DMS153 treated with DMSO at 0.1 percent for 48 hours (cell line): ENCODE data around the gene ARL8A.
"Not testable (repeated sequence)": the region's sequence is repeated elsewhere in the genome, so short reads cannot be mapped to it uniquely, and the experiment has no call there.

ENCODE experiments used
- DNase-seq: peaks from one replicate; lab custom pipeline; 2025; ENCODE audit not compliant: unreplicated experiment; lab: John Stamatoyannopoulos, UW

ARL8A gene

DNA sequence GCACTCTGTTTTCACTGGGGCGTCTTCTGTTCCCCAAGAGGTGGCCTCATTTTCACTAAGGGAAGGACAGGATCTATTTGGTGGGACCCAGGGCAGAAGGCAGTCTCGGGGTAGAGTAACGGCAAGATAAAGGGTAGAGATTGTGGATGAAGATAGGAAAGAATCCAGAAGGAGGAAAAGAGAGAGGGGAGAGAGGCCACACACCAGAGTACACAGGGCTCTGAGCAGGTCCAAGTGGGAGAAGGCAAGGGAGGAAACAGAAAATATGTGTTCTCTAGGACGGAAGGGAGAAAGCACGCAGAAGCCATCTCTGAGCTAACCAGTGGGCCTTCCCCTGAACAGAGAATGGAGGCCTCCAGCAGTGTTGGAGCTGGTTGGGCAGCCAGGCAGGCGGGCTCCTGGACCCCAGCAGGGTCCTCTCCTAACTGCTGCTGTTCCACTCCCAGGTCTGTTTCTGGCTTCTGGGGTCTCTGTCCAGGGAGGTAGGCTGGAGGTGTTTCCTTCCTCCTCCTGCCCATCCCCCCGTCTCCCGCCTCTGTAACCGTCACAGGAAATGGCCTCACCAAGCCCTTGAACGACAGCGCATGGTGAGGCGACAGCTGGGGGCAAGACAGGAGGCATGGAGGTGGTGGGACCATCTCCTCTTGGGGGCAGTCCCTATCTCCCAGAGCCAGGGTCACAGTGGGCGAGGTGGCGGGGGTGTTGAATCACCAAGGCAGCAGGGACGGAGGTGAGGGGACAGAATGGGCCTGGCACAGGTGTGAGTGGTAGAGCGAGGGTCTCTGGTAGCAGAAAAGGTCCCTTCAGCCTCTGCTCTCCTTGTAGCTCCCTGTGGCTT is 15.2 kb upstream of the ARL8A start:
- no peak for DNase-seq

DNA sequence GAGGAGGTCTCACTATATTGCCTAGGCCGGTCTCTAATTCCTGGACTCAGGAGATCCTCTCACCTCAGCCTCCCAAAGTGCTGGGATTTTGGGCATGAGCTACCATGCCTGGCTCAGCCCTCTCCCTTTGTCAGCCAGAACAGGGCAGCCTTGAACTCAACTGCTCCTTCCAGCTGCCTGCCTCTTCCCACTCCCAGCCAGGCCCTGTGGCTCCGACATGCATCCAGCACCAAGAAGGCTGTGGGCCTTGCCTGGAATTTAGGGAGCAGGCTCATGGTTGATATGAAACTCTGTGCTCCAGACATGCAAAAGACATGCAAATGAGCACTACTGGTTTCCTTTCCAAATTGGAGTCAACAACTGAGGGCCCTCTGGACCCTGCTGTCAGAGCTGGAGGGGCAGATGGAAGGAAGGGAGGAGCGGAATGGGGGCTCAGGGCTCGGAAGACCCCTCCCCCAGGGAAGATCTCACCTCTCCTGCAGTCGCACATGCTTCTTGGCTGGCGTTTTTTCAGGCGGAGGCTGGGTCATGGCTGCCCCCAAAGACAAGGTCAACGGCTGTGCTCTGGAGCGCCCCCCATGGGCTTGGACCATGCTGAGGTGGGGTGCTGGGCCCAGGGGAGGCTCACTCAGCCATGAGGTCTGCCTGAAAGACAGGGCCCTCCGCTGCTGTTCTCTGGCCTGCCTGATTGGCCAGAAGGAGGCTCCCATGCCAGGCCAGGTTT is 14.4 kb upstream of the ARL8A start:
- DNase-seq: no peak

DNA sequence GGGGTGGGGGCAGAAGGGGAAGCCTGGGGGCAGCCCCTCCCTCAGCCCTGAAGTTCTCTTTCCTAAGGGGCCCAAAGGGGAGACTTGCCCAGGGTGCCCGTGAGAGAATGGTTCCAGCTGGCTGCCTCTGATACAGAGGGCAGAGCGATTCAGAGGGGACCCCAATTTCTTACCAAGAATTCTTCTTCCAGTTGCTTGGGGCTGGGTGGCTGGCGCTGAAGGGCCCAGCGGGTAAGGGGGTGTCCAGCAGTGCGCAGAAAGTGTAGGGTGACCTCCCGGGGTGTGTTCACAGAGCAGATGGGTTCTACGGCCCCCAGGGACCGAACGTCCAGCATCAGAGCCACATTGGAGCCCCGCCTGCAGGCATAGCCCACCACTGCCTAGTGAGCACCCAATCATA is 13.4 kb upstream of the ARL8A start:
- no peak for DNase-seq

- DNase-seq: no peak
These were observed 12.1 kb upstream of the ARL8A start for GRCh38 chr1:202156590-202156989.

DNA sequence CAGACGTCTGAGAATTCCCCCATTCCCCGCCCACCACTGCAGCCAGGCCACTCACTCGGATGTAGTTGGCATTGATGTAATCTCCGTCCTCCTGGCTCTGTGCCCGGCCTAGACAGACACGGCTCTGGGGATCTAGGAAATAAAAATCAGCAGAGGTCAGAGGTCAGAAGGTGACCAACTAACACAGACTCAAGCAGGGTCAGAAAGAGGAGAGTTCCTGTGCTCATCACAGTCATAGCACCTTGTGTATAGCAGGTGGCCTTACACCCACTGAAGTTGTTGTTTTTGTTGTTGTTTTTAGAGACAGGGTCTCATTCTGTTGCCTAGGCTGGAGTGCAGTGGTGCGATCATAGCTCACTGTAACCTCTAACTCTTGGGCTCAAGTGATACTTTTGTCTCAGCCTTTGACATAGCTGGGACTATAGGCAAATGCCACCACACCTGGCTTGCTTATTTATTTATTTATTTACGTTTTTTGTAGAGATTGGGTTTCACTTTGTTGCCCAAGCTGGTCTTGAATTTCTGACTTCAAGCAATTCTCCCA is 11.0 kb upstream of the ARL8A start:
- peak; percentile 30 for DNase-seq

DNA sequence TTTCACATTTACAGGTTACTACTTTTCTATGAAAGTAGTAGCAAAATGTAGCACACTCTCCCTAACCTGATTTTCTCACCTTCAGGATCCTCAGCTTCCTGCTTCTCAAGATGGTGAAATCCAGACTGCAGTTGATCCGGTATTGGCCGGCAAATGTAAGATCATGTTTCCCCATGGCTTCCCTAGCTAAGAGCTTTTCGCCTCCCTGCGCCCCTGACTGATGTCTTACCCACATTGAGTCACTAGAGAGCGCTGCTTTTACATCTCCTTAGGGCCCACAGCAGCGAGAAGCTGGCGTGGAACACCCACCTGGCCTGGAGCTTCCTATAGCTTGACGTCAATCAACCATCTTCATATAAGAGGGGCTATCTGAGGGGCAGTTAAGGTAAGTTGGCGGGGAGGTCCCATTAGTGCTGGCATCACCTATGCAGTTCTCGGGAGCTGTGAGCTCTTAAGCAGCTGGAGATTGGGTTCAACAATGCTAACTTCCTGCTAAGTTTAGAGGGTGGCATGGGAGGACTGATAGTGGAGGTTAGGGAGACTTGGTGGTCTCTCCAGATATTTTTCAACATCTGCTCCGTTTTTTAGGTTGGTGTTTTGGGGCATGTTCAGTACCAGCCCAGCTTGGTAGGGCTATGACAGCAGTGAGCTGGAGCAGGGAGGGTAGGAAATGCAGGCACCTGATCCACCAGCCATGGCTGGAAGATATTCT is 10.4 kb upstream of the ARL8A start:
- DNase-seq: no peak

- DNase-seq: no peak
These were observed 9.7 kb upstream of the ARL8A start for GRCh38 chr1:202154148-202154765.

DNA sequence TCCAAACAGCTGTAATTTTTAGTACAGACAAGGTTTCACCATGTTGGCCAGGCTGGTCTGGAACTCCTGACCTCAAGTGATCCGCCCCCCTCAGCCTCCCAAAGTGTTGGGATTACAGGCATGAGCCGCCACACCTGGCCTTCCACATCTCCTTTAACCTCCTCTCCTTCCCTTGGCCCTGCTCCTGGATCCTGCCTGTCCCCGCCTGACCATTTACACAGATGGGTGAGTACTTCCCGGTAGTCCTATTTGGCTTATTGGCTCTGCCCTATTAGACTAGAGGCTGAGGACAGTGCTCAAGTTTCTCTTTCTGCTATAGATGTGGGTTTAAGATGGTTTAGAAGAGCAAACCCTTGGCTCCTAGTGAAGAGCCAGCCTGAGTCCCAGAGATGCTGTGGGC is 8.7 kb upstream of the ARL8A start:
- DNase-seq: no peak

GRCh38 chr1:202152399-202152798 is 7.9 kb upstream of the ARL8A start:
- no peak for DNase-seq

- no peak for DNase-seq
These were observed 6.5 kb upstream of the ARL8A start for GRCh38 chr1:202151045-202151444.

DNA sequence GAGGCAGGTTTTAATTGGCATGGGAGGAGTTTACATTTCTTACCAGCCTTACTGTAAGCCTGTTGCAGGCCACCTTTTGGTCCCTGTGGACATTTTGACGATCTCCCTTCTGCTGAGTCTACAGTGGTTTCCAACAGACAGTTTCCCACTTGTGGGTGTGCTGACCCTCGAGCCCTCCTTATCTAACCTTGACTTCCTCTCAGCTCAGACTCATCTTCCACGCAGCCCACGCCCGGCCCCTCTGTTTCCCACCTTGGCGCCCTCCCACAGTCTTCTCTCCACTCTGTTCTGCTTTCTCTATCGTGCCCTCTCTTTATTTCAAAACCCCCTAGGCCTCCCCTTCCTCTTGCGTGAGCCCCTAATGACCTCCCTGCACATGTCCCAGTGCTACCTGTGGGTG is 6.1 kb upstream of the ARL8A start:
- no peak for DNase-seq

GRCh38 chr1:202150187-202150586 is 5.7 kb upstream of the ARL8A start:
- no peak for DNase-seq

DNA sequence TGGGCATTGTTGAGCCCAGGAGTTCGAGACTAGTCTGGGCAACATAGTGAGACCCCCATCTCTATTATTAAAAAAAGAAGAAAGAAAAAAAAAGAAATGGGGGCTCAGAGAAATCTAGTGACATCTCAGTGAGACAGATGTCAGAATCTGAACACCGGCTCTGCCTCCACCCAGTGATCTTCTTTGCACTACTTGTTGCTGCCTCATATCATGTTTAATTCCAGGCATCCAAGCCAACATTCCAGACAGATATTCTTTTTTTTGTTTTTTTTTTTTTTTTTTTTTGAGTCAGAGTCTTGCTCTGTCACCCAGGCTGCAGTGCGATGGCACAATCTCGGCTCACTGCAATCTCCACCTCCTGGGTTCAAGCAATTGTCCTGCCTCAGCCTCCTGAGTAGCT is 5.0 kb upstream of the ARL8A start:
- no peak for DNase-seq

GRCh38 chr1:202148391-202148790 is 3.9 kb upstream of the ARL8A start:
- DNase-seq: no peak

GRCh38 chr1:202146993-202147392 is 2.5 kb upstream of the ARL8A start:
- no peak for DNase-seq

GRCh38 chr1:202146279-202146678 is 1.7 kb upstream of the ARL8A start:
- DNase-seq: no peak

DNA sequence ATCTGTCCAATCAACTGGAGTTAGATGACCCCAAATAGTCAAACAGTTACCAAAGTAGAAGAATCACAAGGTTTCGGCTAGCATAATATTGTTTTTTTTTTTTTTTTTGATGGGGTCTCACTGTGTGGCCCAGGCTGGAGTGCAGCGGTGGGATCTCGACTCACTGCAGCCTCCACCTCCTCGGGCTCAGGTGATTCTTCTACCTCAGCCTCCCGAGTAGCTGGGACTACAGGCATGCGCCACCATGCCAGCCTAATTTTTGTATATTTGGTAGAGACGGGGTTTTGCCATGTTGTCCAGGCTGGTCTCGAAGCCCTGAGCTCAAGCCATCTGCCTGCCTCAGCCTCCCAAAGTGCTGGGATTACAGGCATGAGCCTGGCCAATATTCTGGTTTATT is 1.2 kb upstream of the ARL8A start:
- DNase-seq: not testable (repeated sequence)

GRCh38 chr1:202145068-202145743 is 669 bp upstream of the ARL8A start:
- no peak for DNase-seq

GRCh38 chr1:202143768-202144401 is 652 bp downstream of the ARL8A start:
- DNase-seq: no peak
